Activated B cell treated with CpG ODN at 0.5 μM for 24 hours (primary cell): Measurements from ENCODE around the gene ERAS. TPM values are rescaled to one million over a fixed set of nuclear protein-coding genes. Genes with fewer than 3 reads are reported as not detected.

ENCODE experiments used
- ATAC-seq: fragments of 200-7000 bp; cut with Tn5 transposase; one replicate; pipeline ENCODE4 v1.10.0; 2021; ENCODE audit warnings: low read depth, mild to moderate bottlenecking, moderate library complexity
- CTCF ChIA-PET: fragments of 350-600 bp; sonication (Branson Sonifier 250); formaldehyde crosslinking; loops from one replicate; lab custom pipeline; 2021; ENCODE audit warnings: antibody characterized with exemption; lab: Charles Lee
- POLR2A ChIA-PET: fragments of 350-600 bp; sonication (Branson Sonifier 250); formaldehyde crosslinking; loops from one replicate; lab custom pipeline; 2021; ENCODE audit warnings: antibody characterized with exemption; lab: Charles Lee
- DNase-seq: peaks from one replicate; pipeline ENCODE4 v3.0.0; 2022
- H3K27ac Mint-ChIP-seq: one replicate; pipeline ENCODE4 v1.8.0; 2020; ENCODE audit warnings: mixed read lengths
- H3K27me3 Mint-ChIP-seq: one replicate; pipeline ENCODE4 v1.8.0; 2021; ENCODE audit warnings: mixed read lengths
- H3K36me3 Mint-ChIP-seq: one replicate; pipeline ENCODE4 v1.8.0; 2021; ENCODE audit warnings: low read depth, mixed read lengths
- H3K4me1 Mint-ChIP-seq: one replicate; pipeline ENCODE4 v1.8.0; 2021; ENCODE audit warnings: mixed read lengths
- H3K4me3 Mint-ChIP-seq: one replicate; pipeline ENCODE4 v1.8.0; 2020; ENCODE audit warnings: mild to moderate bottlenecking, mixed read lengths
- H3K9me3 Mint-ChIP-seq: one replicate; pipeline ENCODE4 v1.8.0; 2020; ENCODE audit warnings: mixed read lengths
- intact Hi-C: fragments of 100-400 bp; cut with micrococcal nuclease; formaldehyde crosslinking; loops from one replicate; pipeline ENCODE4 v1.15.1; 2024
- total RNA-seq: library from RNA; stranded (reverse); gene quantifications from 2 replicates; pipeline ENCODE4 v1.2.3, GENCODE V29; 2022
- TF ChIP-seq, protein P1 (sequence below): fragments of 200-600 bp; IDR thresholded peaks from one replicate; pipeline ENCODE4 v1.8.0; 2022; ENCODE audit warnings: antibody characterized with exemption, mild to moderate bottlenecking

The ERAS gene
- total RNA-seq, 1 donor from 2014 or later, result not detected

DNA sequence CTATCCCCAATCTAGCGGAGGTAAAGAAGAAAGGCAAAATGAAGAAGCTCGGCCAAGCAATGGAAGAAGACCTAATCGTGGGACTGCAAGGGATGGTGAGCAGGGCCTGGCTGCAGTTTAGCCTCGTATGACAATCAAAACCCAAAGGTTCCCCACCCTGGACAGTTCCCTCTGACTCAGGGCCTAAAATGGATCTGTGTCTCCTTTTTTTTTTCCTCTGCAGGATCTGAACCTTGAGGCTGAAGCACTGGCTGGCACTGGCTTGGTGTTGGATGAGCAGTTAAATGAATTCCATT lies 23.5 kb upstream of the ERAS start:
- TF ChIP-seq, protein P1, sequence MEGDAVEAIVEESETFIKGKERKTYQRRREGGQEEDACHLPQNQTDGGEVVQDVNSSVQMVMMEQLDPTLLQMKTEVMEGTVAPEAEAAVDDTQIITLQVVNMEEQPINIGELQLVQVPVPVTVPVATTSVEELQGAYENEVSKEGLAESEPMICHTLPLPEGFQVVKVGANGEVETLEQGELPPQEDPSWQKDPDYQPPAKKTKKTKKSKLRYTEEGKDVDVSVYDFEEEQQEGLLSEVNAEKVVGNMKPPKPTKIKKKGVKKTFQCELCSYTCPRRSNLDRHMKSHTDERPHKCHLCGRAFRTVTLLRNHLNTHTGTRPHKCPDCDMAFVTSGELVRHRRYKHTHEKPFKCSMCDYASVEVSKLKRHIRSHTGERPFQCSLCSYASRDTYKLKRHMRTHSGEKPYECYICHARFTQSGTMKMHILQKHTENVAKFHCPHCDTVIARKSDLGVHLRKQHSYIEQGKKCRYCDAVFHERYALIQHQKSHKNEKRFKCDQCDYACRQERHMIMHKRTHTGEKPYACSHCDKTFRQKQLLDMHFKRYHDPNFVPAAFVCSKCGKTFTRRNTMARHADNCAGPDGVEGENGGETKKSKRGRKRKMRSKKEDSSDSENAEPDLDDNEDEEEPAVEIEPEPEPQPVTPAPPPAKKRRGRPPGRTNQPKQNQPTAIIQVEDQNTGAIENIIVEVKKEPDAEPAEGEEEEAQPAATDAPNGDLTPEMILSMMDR, result no peak
- no peaks in the 10 kb centered on the region for H3K9me3 Mint-ChIP-seq
- peak overlapping the region; percentile 98 for H3K27ac Mint-ChIP-seq
- peak overlapping the region; percentile 94 for H3K4me3 Mint-ChIP-seq
- peaks cover 27% of the 10 kb centered on the region for H3K36me3 Mint-ChIP-seq
- POLR2A ChIA-PET, result interaction anchor here (2.1 kb wide), 1 partner anchor 137 kb away, joined by 8 read pairs; no protein-coding TSS in a partner anchor
- H3K27me3 Mint-ChIP-seq, result no peaks in the 10 kb centered on the region
- peaks cover 18% of the 10 kb centered on the region for H3K4me1 Mint-ChIP-seq
- no peak for ATAC-seq
- intact Hi-C loops, result loop anchor here (1.0 to 10.0 kb wide), 7 partner anchors 116 to 1144 kb away; partner anchors contain the start of genes FTSJ1, PIM2, PORCN and PRAF2
- CTCF ChIA-PET, result no interaction called here
- no peak for DNase-seq

DNA sequence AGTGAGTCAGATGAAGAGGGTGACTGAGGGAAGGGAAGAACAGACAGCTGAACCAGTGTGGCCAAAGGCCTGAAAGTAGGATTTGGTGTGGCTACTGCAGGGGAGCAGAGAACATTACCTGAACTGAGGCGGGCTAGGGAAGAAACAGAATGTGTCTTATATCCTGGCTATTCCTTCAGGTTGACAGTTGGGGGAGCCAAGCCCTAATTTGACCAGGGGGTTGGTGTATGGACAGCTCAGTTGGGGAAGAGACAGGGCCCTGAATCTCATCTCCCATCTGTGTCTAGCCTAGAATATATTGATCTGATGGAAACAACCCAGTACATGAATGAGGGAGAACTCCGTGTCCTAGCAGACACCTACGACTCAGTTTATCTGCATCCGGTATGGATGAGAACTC lies 20.2 kb upstream of the ERAS start:
- peaks cover 30% of the 10 kb centered on the region for H3K36me3 Mint-ChIP-seq
- H3K27me3 Mint-ChIP-seq, result no peaks in the 10 kb centered on the region
- peaks cover 10% of the 10 kb centered on the region for H3K4me1 Mint-ChIP-seq
- no peaks in the 10 kb centered on the region for H3K9me3 Mint-ChIP-seq
- no peak for ATAC-seq
- CTCF ChIA-PET, result no interaction called here
- intact Hi-C loops, result loop anchor here (10.0 kb wide), 1 partner anchor 269 kb away; the partner anchor contains the start of genes PRAF2 and WDR45
- POLR2A ChIA-PET, result no interaction called here
- no peak for DNase-seq
- TF ChIP-seq, protein P1, result no peak
- H3K27ac Mint-ChIP-seq, result no peak overlapping the region
- H3K4me3 Mint-ChIP-seq, result no peak overlapping the region

- TF ChIP-seq, protein P1, result no peak
- Mint-ChIP-seq H3K27me3 (no peaks in the 10 kb centered on the region), H3K36me3 (peaks cover 42% of the 10 kb centered on the region), H3K9me3 (no peaks in the 10 kb centered on the region), H3K4me1 (no peaks in the 10 kb centered on the region), H3K27ac (no peak overlapping the region), H3K4me3 (no peak overlapping the region)
- CTCF ChIA-PET, result no interaction called here
- intact Hi-C loops, result no loop called here
- DNase-seq (no peak), ATAC-seq (no peak)
- POLR2A ChIA-PET, result no interaction called here
Measured at GRCh38 chrX:48813644-48814043, 12.7 kb upstream of the ERAS start.

DNA sequence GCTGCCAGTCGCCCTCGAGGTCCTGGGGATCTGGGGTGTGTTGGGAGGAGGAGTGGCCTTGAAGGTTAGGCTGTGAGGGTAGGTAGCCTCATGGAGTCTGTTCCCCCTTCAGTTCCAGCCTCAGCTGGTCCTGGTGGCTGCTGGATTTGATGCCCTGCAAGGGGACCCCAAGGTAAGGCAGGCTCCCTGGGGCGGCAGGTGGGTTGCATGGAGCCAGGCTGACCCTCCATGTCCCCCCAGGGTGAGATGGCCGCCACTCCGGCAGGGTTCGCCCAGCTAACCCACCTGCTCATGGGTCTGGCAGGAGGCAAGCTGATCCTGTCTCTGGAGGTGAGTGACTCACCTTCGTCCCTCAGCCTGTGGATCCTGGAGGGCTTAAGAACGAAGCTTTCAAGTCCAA lies 11.6 kb upstream of the ERAS start:
- intact Hi-C loops, result no loop called here
- CTCF ChIA-PET, result no interaction called here
- H3K4me1 Mint-ChIP-seq, result no peaks in the 10 kb centered on the region
- H3K4me3 Mint-ChIP-seq, result no peak overlapping the region
- peaks cover 51% of the 10 kb centered on the region for H3K36me3 Mint-ChIP-seq
- POLR2A ChIA-PET, result no interaction called here
- DNase-seq (no peak), ATAC-seq (no peak)
- TF ChIP-seq, protein P1, result no peak
- H3K27me3 Mint-ChIP-seq, result no peaks in the 10 kb centered on the region
- H3K9me3 Mint-ChIP-seq, result no peaks in the 10 kb centered on the region
- no peak overlapping the region for H3K27ac Mint-ChIP-seq

GRCh38 chrX:48815266-48815665 lies 11.0 kb upstream of the ERAS start:
- H3K9me3 Mint-ChIP-seq, result no peaks in the 10 kb centered on the region
- H3K4me3 Mint-ChIP-seq, result no peak overlapping the region
- TF ChIP-seq, protein P1, result no peak
- ATAC-seq (no peak), DNase-seq (no peak)
- intact Hi-C loops, result no loop called here
- no peak overlapping the region for H3K27ac Mint-ChIP-seq
- ChIA-PET CTCF (no interaction called here), POLR2A (no interaction called here)
- H3K36me3 Mint-ChIP-seq, result peaks cover 56% of the 10 kb centered on the region
- H3K4me1 Mint-ChIP-seq, result no peaks in the 10 kb centered on the region
- no peaks in the 10 kb centered on the region for H3K27me3 Mint-ChIP-seq
